CD4-positive, alpha-beta T cell (primary cell): ENCODE data around the gene SMYD3. TPM values are rescaled to one million over a fixed set of nuclear protein-coding genes. Genes with fewer than 3 reads are reported as not detected.

Experiments used
- ATAC-seq: fragments of 200-7000 bp; cut with Tn5 transposase; one replicate; pipeline ENCODE4 v1.10.0; 2022; ENCODE audit warnings: mild to moderate bottlenecking; ENCODE audit not compliant: poor library complexity
- CTCF ChIA-PET: fragments of 350-600 bp; sonication (Branson Sonifier 250); formaldehyde crosslinking; loops from one replicate; lab custom pipeline; 2021; ENCODE audit warnings: antibody characterized with exemption, inconsistent platforms; lab: Charles Lee
- POLR2A ChIA-PET: fragments of 350-600 bp; sonication (Branson Sonifier 250); formaldehyde crosslinking; loops from one replicate; lab custom pipeline; 2021; ENCODE audit warnings: antibody characterized with exemption, inconsistent platforms; lab: Charles Lee
- DNase-seq, 14 experiments: peaks; one replicate each; pipeline ENCODE4 v3.0.0-alpha.2; 2013 to 2020; ENCODE audit warnings: mixed read lengths in 2 of 14
- H3K27ac ChIP-seq, 2 donors: one replicate each; pipeline versions ENCODE4 v1.5.1 to v1.7.0; 2013; ENCODE audit warnings: low read length in 2 of 2, low read depth in 1 of 2, mild to moderate bottlenecking in 1 of 2
- H3K27me3 ChIP-seq, 2 experiments: 1 replicate in 1 of 2; 2 replicates in 1 of 2; pipeline versions ENCODE4 v1.6.1 to v1.7.0; 2013; ENCODE audit warnings: low read length in 2 of 2, control low read depth in 1 of 2, mild to moderate bottlenecking in 1 of 2, moderate library complexity in 1 of 2; ENCODE audit not compliant: insufficient read depth in 2 of 2, control insufficient read depth in 1 of 2
- H3K36me3 ChIP-seq: one replicate; pipeline ENCODE4 v1.6.1; 2013; ENCODE audit warnings: low read length, control low read depth; ENCODE audit not compliant: insufficient read depth
- H3K4me1 ChIP-seq: one replicate; pipeline ENCODE4 v1.6.1; 2013; ENCODE audit warnings: low read length, control low read depth; ENCODE audit not compliant: insufficient read depth
- H3K4me3 ChIP-seq: one replicate; pipeline ENCODE4 v1.5.1; 2013; ENCODE audit warnings: mild to moderate bottlenecking, low read length, moderate library complexity
- H3K9me3 ChIP-seq, 2 experiments: 1 replicate in 1 of 2; 2 replicates in 1 of 2; pipeline versions ENCODE4 v1.6.1 to v1.7.0; 2013; ENCODE audit warnings: low read length in 2 of 2, mild to moderate bottlenecking in 2 of 2, control low read depth in 1 of 2, moderate library complexity in 1 of 2; ENCODE audit not compliant: control insufficient read depth in 1 of 2, insufficient read depth in 1 of 2
- H3K27ac Mint-ChIP-seq: one replicate; pipeline ENCODE4 v1.8.0; 2020; ENCODE audit warnings: mixed read lengths
- H3K27me3 Mint-ChIP-seq: one replicate; pipeline ENCODE4 v1.8.0; 2021; ENCODE audit warnings: mixed read lengths
- H3K36me3 Mint-ChIP-seq: one replicate; pipeline ENCODE4 v1.8.0; 2021; ENCODE audit warnings: low read depth, mixed read lengths
- H3K4me1 Mint-ChIP-seq: one replicate; pipeline ENCODE4 v1.8.0; 2021; ENCODE audit warnings: low read depth, mixed read lengths
- H3K4me3 Mint-ChIP-seq: one replicate; pipeline ENCODE4 v1.8.0; 2020; ENCODE audit warnings: mild to moderate bottlenecking, mixed read lengths
- H3K9me3 Mint-ChIP-seq: one replicate; pipeline ENCODE4 v1.8.0; 2020; ENCODE audit warnings: mixed read lengths
- intact Hi-C, 2 experiments: fragments of 100-400 bp; cut with DNase I in 1 of 2; cut with micrococcal nuclease in 1 of 2; formaldehyde crosslinking; loops; one replicate each; pipeline versions ENCODE4 v1.15.1 to v1.9.0; 2023 to 2025; cut with DNase I, micrococcal nuclease
- total RNA-seq, 174 experiments: library from RNA in 2 of 174; stranded (reverse) in 2 of 174; gene quantifications; one replicate each; pipeline ENCODE4 v1.2.3 and lab custom pipeline; 2021 to 2026
- TF ChIP-seq, protein P1 (sequence below): fragments of 200-600 bp; IDR thresholded peaks from one replicate; pipeline ENCODE4 v1.8.0; 2022; ENCODE audit warnings: antibody characterized with exemption, mild to moderate bottlenecking

SMYD3 gene
- total RNA-seq, 2 experiments from 2014 or later = 18.8 to 19.6 TPM

DNA sequence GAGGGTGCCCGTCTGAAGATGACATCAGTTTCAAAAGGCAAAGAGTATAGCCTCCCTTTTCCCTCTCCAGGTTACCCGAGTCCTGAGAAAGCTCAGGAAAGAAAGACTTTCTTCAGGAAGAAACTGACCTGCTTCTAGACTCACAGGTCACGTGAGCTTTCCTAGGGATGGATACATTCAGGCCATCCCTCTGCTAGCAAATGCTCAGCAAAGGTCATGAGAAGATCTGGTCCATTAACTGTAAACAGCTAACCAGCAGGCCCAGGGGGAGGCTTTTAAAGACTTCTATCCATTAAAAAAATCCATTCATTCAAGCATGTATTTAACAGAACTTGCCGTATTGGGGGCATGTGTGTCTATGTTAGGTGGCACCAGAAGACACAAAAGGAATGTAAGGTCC is 746.8 kb downstream of the SMYD3 start:
- Mint-ChIP-seq H3K27me3 (no peaks in the 10 kb centered on the region), H3K27ac (no peak overlapping the region), H3K36me3 (peaks cover 86% of the 10 kb centered on the region), H3K9me3 (peaks cover 14% of the 10 kb centered on the region), H3K4me1 (no peaks in the 10 kb centered on the region), H3K4me3 (no peak overlapping the region)
- Histone ChIP-seq H3K4me3 (no peak overlapping the region), H3K36me3 (peaks cover 8% of the 10 kb centered on the region), H3K27ac (no peak overlapping the region), H3K4me1 (no peaks in the 10 kb centered on the region), H3K27me3 (no peaks in the 10 kb centered on the region), H3K9me3 (peaks cover 4 to 8% of the 10 kb centered on the region in 2 experiments)
- no peak for ATAC-seq
- intact Hi-C loops = no loop called here
- CTCF ChIA-PET = no interaction called here
- POLR2A ChIA-PET = no interaction called here
- TF ChIP-seq, protein P1, sequence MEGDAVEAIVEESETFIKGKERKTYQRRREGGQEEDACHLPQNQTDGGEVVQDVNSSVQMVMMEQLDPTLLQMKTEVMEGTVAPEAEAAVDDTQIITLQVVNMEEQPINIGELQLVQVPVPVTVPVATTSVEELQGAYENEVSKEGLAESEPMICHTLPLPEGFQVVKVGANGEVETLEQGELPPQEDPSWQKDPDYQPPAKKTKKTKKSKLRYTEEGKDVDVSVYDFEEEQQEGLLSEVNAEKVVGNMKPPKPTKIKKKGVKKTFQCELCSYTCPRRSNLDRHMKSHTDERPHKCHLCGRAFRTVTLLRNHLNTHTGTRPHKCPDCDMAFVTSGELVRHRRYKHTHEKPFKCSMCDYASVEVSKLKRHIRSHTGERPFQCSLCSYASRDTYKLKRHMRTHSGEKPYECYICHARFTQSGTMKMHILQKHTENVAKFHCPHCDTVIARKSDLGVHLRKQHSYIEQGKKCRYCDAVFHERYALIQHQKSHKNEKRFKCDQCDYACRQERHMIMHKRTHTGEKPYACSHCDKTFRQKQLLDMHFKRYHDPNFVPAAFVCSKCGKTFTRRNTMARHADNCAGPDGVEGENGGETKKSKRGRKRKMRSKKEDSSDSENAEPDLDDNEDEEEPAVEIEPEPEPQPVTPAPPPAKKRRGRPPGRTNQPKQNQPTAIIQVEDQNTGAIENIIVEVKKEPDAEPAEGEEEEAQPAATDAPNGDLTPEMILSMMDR = no peak
- DNase-seq = no peak

DNA sequence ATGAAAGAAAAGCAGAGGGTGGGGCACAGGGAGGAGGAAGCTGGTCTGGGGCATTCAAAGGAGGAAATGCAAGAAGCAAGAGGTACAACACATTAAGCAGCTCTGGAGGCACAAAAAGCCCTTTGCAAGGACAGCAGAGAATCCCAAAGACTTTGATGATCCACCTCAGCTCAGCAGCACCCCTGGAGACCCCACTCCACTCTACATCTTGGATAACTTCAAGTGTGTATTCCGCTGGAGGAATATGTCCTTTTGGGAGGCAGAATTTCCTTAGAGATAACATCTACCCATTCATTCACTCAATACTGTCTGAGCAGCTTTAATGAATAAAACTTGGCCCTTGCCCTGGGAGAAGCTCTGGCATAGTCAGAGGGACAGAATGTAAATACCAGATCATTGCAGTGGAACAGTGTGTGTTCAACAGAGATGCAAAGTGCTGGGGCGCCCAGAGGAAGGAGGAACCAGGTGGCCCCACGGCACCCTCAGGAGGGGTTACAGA is 752.6 kb downstream of the SMYD3 start:
- H3K9me3 Mint-ChIP-seq = peaks cover 22% of the 10 kb centered on the region
- H3K27ac Mint-ChIP-seq = no peak overlapping the region
- Histone ChIP-seq H3K4me3 (no peak overlapping the region), H3K4me1 (no peaks in the 10 kb centered on the region), H3K9me3 (peaks cover 4 to 16% of the 10 kb centered on the region in 2 experiments), H3K27ac (no peak overlapping the region), H3K36me3 (no peaks in the 10 kb centered on the region), H3K27me3 (no peaks in the 10 kb centered on the region)
- no peaks in the 10 kb centered on the region for H3K4me1 Mint-ChIP-seq
- ATAC-seq (no peak), DNase-seq (no peak)
- ChIA-PET POLR2A (no interaction called here), CTCF (interaction anchor here (1.4 kb wide), 1 partner anchor 12 kb away, joined by 3 read pairs; no protein-coding TSS in a partner anchor)
- intact Hi-C loops = no loop called here
- H3K36me3 Mint-ChIP-seq = peaks cover 84% of the 10 kb centered on the region
- no peaks in the 10 kb centered on the region for H3K27me3 Mint-ChIP-seq
- TF ChIP-seq, protein P1 = no peak
- H3K4me3 Mint-ChIP-seq = no peak overlapping the region

DNA sequence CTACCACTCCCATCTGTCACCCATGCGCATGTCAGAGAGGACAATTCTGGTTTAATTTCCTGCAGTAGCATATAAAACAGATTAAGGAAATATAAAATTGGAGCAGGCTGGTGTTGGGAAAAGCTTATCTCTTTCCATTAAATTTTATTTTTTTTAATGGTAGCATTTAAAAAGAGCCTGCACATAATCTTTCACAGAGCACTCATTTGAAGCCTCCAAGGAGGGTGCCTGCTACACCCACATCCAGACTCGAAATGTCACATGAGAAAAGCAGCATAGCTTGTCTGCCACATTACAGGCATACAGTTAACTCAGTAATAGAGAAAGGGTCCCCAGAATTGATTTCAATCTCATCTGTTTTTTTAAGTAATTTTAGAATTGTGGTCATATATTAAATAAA is 753.3 kb downstream of the SMYD3 start:
- Histone ChIP-seq H3K36me3 (no peaks in the 10 kb centered on the region), H3K4me3 (no peak overlapping the region), H3K27me3 (no peaks in the 10 kb centered on the region), H3K27ac (no peak overlapping the region), H3K4me1 (no peaks in the 10 kb centered on the region), H3K9me3 (peaks cover 4 to 16% of the 10 kb centered on the region in 2 experiments)
- H3K27ac Mint-ChIP-seq = no peak overlapping the region
- ATAC-seq (no peak), DNase-seq (no peak)
- intact Hi-C loops = no loop called here
- ChIA-PET POLR2A (no interaction called here), CTCF (no interaction called here)
- peaks cover 23% of the 10 kb centered on the region for H3K9me3 Mint-ChIP-seq
- no peaks in the 10 kb centered on the region for H3K4me1 Mint-ChIP-seq
- H3K4me3 Mint-ChIP-seq = no peak overlapping the region
- no peaks in the 10 kb centered on the region for H3K27me3 Mint-ChIP-seq
- H3K36me3 Mint-ChIP-seq = peaks cover 84% of the 10 kb centered on the region
- TF ChIP-seq, protein P1 = no peak
